ENCODE results near the gene MTF1.

GRCh38 chr1:37853157-37853556 lies 6.2 kb downstream of the MTF1 start:
- TF ChIP-seq, protein P1, sequence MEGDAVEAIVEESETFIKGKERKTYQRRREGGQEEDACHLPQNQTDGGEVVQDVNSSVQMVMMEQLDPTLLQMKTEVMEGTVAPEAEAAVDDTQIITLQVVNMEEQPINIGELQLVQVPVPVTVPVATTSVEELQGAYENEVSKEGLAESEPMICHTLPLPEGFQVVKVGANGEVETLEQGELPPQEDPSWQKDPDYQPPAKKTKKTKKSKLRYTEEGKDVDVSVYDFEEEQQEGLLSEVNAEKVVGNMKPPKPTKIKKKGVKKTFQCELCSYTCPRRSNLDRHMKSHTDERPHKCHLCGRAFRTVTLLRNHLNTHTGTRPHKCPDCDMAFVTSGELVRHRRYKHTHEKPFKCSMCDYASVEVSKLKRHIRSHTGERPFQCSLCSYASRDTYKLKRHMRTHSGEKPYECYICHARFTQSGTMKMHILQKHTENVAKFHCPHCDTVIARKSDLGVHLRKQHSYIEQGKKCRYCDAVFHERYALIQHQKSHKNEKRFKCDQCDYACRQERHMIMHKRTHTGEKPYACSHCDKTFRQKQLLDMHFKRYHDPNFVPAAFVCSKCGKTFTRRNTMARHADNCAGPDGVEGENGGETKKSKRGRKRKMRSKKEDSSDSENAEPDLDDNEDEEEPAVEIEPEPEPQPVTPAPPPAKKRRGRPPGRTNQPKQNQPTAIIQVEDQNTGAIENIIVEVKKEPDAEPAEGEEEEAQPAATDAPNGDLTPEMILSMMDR (IDR thresholded peaks at IDR 0.05): no peak
- no peak for TF ChIP-seq EZH2 (IDR thresholded peaks at IDR 0.05)
- no peak for TF ChIP-seq EZH2phosphoT487 (IDR thresholded peaks at IDR 0.05)

All from neural progenitor cell (in vitro differentiated cells).